ENCODE data around the gene HDAC1. TPM values are rescaled to one million over a fixed set of nuclear protein-coding genes. Genes with fewer than 3 reads are reported as not detected.

HDAC1 gene
- total and polyA plus RNA-seq, 2 of the 8 experiments (the other 6 are each of a cell fraction or from before 2014, with no cell fraction given): 111 to 125 TPM

DNA sequence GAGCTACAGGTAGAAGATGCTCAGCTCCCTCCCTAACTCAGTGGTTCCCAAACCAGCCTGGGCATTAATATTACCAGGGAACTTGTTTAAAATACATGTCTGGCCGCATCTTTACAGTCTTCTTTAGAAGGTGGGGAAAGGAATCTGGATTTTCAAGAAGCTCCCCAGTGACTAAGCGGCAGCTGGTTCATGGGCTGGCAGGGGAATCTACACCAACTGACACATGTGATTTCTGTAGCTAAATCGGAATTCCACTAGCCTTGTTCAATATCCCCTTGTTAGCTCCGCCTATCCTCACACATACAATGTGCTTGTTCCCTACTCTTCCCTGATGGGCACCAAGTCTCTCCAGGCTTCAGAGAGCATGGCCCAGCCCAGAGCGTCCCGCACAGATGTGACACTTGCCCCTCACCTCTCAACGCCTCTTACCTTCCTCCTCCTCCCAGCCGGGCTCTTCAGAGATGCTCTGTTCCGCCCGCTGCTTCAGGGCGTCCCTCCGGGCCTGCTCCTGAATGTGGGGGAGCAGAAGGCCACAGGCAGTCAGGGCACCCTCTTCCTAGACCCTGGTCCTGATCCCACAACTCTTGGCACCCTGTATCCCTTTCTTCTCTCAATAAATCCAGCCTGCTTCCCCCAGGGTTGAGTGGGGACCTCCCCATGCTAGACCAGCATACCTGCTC lies 85.8 kb downstream of the HDAC1 start:
- DNase-seq (ENCODE audit: low read depth in 1 of 2, low spot score in 2 of 2) (no peak), FAIRE-seq (no peak)
- H2BK120ac ChIP-seq (replicated peaks; ENCODE audit: low read depth, low read length): no peak overlapping the region
- no peak overlapping the region for H3K4me3 ChIP-seq (ENCODE audit: extremely low read depth in 1 of 4, insufficient read depth in 2 of 4, low read depth in 3 of 4, low read length in 4 of 4)
- H2BK20ac ChIP-seq (ENCODE audit: low read length): no peak overlapping the region
- no peak overlapping the region for H2BK12ac ChIP-seq (ENCODE audit: low read depth, low read length)
- no peaks in the 10 kb centered on the region for H3K79me2 ChIP-seq (ENCODE audit: control insufficient read depth in 1 of 2, insufficient read depth in 2 of 2, low read length in 2 of 2)
- H4K20me1 ChIP-seq (replicated peaks in 1 of 2; ENCODE audit: control insufficient read depth in 1 of 2, insufficient read depth in 2 of 2, low read length in 2 of 2): peaks cover 3% of the 10 kb centered on the region in 2 experiments
- H3K18ac ChIP-seq (ENCODE audit: extremely low read depth, low read length): no peak overlapping the region
- H3K9ac ChIP-seq (replicated peaks in 1 of 4; ENCODE audit: extremely low read depth in 1 of 4, low read depth in 3 of 4, low read length in 3 of 4): no peak overlapping the region; a peak in 1 of 7 replicates
- H3K79me1 ChIP-seq (ENCODE audit: low read depth, low read length): no peaks in the 10 kb centered on the region
- H2AK5ac ChIP-seq (ENCODE audit: low read depth, low read length): no peak overlapping the region
- no peak overlapping the region for H4K8ac ChIP-seq (ENCODE audit: extremely low read depth, insufficient read depth, low read length)
- 92% methylated on average over 12 of the region's 12 CpGs; no CpG with 5 or more reads in 1 of the 2 experiments for WGBS, 2 experiments (ENCODE audit: extremely low coverage in 1 of 2, insufficient coverage in 1 of 2, insufficient read length in 1 of 2, insufficient replicate concordance in 2 of 2, low coverage in 1 of 2, low lambda C conversion rate in 2 of 2, missing lambda C conversion rate in 1 of 2)
- TF ChIP-seq CBX8 (IDR thresholded peaks at IDR 0.05; ENCODE audit: borderline replicate concordance, low read depth, low read length) (no peak), TCF12 (IDR thresholded peaks at IDR 0.05; ENCODE audit: low read depth, low read length) (no peak), GTF2F1 (IDR thresholded peaks at IDR 0.05; ENCODE audit: borderline replicate concordance, low read depth, low read length) (no peak), KDM5A (IDR thresholded peaks at IDR 0.05; ENCODE audit: low read length) (no peak), SAP30 (IDR thresholded peaks at IDR 0.05; ENCODE audit: insufficient read depth, insufficient replicate concordance, low read length) (no peak), POLR2AphosphoS5 (IDR thresholded peaks at IDR 0.05; ENCODE audit: low read depth, low read length) (no peak), CHD2 (IDR thresholded peaks at IDR 0.05; ENCODE audit: low read length) (no peak), CHD1 (IDR thresholded peaks at IDR 0.05; ENCODE audit: low read depth, low read length) (no peak), BCL11A (IDR thresholded peaks at IDR 0.05; ENCODE audit: low read depth in 2 of 2, low read length in 2 of 2) (no peak), MAFK (IDR thresholded peaks at IDR 0.05; ENCODE audit: low read depth, low read length) (no peak), NANOG (IDR thresholded peaks at IDR 0.05; ENCODE audit: insufficient read depth, low read depth, low read length, poor library complexity, severe bottlenecking) (no peak), NRF1 (IDR thresholded peaks at IDR 0.05; ENCODE audit: low read depth, low read length) (no peak)
- CTCF ChIA-PET (ENCODE audit: partially characterized antibody): interaction anchor here (1.4 kb wide), 1 partner anchor 9 kb away, joined by 4 read pairs; no protein-coding TSS in a partner anchor
- H3K23ac ChIP-seq (ENCODE audit: insufficient read length): no peak overlapping the region
- no peaks in the 10 kb centered on the region for H3K23me2 ChIP-seq (ENCODE audit: low read depth, low read length)
- no peak overlapping the region for H3K14ac ChIP-seq (ENCODE audit: insufficient read length)
- H4K5ac ChIP-seq (ENCODE audit: insufficient read length, low read depth, low read length): no peak overlapping the region
- H3K27me3 ChIP-seq (replicated peaks in 1 of 4; ENCODE audit: control insufficient read depth in 3 of 4, extremely low read depth in 1 of 4, insufficient read depth in 3 of 4, low read length in 3 of 4): no peaks in the 10 kb centered on the region
- H3K9me3 ChIP-seq (ENCODE audit: insufficient read depth in 2 of 2, low read depth in 1 of 2, low read length in 1 of 2): no peaks in the 10 kb centered on the region
- no peak overlapping the region for H4K91ac ChIP-seq (replicated peaks; ENCODE audit: insufficient read length, low read length)
- H3K4me1 ChIP-seq (replicated peaks in 1 of 4; ENCODE audit: control insufficient read depth in 3 of 4, insufficient read depth in 4 of 4, low read length in 3 of 4): no peaks in the 10 kb centered on the region
- POLR2A ChIA-PET (ENCODE audit: partially characterized antibody): interaction anchor here (0.5 to 3.2 kb wide), 9 partner anchors 9 to 61 kb away, joined by 3 to 17 read pairs (median 5); partner anchors contain the start of gene BSDC1
- H2BK15ac ChIP-seq (ENCODE audit: low read length): no peak overlapping the region
- H2AFZ ChIP-seq (ENCODE audit: low read length): no peak overlapping the region
- H3K56ac ChIP-seq (replicated peaks; ENCODE audit: insufficient read length, low read depth, low read length): no peak overlapping the region
- no peak overlapping the region for H3K4me2 ChIP-seq (ENCODE audit: insufficient read depth in 1 of 2, low read depth in 2 of 2, low read length in 2 of 2)
- H3K27ac ChIP-seq (ENCODE audit: low read depth, low read length): no peak overlapping the region
- H3K4ac ChIP-seq (replicated peaks; ENCODE audit: insufficient read length, low read depth, low read length): no peak overlapping the region
- peaks cover 24 to 74% (median 68%) of the 10 kb centered on the region in 4 experiments for H3K36me3 ChIP-seq (ENCODE audit: control insufficient read depth in 2 of 4, insufficient read depth in 4 of 4, low read length in 3 of 4)
- H2BK5ac ChIP-seq (ENCODE audit: low read depth, low read length): no peak overlapping the region
